PC-9 (cell line): ENCODE data around the gene TMEM184C.

Experiments
- EZH2 ChIP-seq: fragments of 200-600 bp; sonication (generic); IDR thresholded peaks from 2 replicates; pipeline ENCODE4 v1.8.0; 2017; ENCODE audit warnings: antibody characterized with exemption, low read depth
- TF ChIP-seq, protein P1 (sequence below): fragments of 200-600 bp; sonication (generic); conservative IDR thresholded peaks from 2 replicates; pipeline ENCODE4 v1.6.1; 2017; ENCODE audit warnings: mixed run types, antibody characterized with exemption, mild to moderate bottlenecking, moderate library complexity

DNA sequence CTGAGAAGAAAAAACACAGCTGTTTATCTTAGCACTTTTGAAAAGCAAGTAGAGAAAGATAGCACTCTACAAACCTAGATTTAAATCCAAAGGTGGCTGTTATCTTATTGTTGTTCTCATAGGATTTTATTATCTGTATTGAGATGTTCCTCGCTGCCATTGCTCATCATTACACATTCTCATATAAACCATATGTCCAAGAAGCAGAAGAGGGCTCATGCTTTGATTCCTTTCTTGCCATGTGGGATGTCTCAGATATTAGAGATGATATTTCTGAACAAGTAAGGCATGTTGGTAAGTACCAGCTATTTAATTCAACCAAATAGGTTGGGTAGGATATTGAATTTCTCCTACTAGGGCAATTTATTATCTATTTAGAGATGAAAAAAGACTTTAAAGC lies 16.4 kb downstream of the TMEM184C start:
- TF ChIP-seq, protein P1, sequence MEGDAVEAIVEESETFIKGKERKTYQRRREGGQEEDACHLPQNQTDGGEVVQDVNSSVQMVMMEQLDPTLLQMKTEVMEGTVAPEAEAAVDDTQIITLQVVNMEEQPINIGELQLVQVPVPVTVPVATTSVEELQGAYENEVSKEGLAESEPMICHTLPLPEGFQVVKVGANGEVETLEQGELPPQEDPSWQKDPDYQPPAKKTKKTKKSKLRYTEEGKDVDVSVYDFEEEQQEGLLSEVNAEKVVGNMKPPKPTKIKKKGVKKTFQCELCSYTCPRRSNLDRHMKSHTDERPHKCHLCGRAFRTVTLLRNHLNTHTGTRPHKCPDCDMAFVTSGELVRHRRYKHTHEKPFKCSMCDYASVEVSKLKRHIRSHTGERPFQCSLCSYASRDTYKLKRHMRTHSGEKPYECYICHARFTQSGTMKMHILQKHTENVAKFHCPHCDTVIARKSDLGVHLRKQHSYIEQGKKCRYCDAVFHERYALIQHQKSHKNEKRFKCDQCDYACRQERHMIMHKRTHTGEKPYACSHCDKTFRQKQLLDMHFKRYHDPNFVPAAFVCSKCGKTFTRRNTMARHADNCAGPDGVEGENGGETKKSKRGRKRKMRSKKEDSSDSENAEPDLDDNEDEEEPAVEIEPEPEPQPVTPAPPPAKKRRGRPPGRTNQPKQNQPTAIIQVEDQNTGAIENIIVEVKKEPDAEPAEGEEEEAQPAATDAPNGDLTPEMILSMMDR: no peak
- TF ChIP-seq EZH2: no peak
